Thyroid gland (tissue), 4 donors: ENCODE results near the gene POLN.

ENCODE experiments used
- CTCF ChIP-seq, 6 experiments: fragments of 200-600 bp in 3 of 6; fragments of 450-650 bp in 3 of 6; sonication (generic) in 3 of 6; IDR thresholded peaks; one replicate each; pipeline ENCODE4 v1.5.1; 2016 to 2019; ENCODE audit warnings: antibody characterized with exemption in 6 of 6, mild to moderate bottlenecking in 2 of 6, inconsistent platforms in 1 of 6, moderate library complexity in 1 of 6
- POLR2A ChIP-seq, 2 donors: fragments of 450-650 bp; IDR thresholded peaks; one replicate each; pipeline ENCODE4 v1.6.1; 2017; ENCODE audit warnings: antibody characterized with exemption in 2 of 2, mild to moderate bottlenecking in 2 of 2, moderate library complexity in 1 of 2

DNA sequence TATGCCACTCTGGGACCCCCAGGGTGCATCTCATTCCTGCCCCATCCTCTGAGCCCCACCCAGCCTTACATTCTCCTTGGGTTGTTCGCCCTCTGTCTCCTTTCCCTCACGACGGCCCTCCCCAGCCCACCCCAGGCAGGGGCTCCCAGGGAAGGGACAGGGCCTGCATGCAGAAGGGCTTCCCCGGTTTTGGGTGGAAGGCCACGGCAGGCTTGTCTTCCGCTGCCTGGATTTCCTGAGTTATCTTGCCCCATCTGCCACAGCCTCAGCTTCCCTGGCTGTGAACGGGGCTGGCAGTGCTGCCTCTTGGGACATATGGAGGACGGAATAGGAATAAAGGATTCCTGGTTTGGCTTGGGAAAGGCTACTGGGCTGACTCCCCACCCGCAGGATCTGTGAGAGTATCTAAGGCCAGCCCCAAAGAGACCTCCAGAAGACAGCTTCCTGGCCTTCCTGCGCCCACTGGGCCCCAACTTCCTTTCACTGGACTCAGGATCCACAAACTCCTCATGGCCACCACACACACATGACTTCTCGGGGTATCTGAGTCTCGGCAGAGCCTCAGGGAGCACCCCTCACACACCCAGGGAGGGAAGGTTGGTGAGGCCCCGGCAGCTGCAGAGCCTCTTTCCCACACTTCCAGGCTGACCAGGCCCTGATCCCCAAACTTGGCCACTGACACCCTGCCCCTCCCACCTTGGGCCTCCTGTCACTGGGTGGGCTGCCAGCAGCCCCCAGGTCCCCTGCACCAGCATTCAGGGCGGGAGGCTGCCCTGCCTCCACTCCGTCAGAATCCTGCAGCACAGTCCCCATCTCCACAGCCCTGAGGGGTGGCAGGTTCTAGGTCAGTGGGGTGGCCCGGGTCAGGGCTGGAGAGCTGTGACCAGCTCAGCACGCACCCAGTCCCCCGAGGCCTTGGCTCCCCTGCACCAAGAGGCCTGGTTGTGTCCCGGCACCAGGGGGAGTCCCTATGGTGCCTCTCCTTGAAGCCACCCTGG is 23.5 kb upstream of the POLN start:
- no peak for TF ChIP-seq CTCF (IDR thresholded peaks at IDR 0.05)
- no peak for TF ChIP-seq POLR2A (IDR thresholded peaks at IDR 0.05)
